Stimulated activated CD4-positive, alpha-beta T cell treated with anti-CD3 and anti-CD28 coated beads, TNF-alpha, amount 100 ng/mL, for 4 hours (primary cell): ENCODE measurements around the gene PDP2.
A peak's percentile ranks its signal among the peaks of the same experiment; 100 is the strongest.
"Not testable (repeated sequence)": the region's sequence is repeated elsewhere in the genome, so short reads cannot be mapped to it uniquely, and the experiment has no call there.

Experiments used
- DNase-seq, 3 experiments: peaks; one replicate each; pipeline ENCODE4 v3.0.0-alpha.2; 2020; ENCODE audit warnings: low read depth in 3 of 3

PDP2 gene

DNA sequence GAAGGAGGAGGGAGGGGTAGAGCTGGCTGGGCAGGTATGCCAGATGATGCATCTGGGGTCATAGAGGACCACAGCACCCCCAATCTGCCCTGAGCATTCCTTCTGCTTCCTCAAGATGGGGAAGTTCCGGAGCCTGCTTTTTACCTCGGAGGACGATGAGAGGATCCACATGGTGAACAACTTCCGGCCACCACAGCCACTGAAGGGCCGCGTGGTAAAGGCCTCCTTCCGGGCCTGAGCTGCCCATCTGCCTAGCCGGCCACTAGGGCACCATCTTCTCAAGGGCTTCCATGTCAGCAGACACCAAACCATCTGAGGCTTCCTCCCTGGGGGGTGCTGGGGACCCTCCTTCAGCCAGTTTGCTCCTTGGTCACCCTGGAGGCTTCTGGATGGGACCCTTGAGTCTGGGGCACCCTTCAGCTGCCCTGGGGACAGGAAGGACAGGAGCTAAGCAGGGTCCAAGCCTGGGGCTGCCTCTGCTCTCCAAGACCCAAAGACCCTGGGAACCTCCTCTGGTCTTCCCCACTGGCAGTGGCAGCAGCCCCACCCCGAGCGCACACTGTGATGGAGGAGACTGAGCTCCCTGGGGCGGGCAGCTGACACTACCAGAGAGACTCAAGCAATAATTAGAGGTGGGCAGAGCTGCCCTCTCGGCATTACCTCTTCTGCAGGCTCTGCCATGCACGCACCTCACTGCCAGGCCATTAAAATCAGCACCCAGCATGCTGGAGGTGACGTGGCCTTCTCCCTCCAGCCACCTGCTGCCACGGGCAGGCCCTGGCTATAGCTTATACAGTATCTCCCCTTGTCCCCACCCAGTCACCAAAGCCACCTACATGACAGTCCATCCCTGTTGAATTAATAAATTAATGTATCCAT is 26.8 kb upstream of the PDP2 start:
- no peak for DNase-seq

DNA sequence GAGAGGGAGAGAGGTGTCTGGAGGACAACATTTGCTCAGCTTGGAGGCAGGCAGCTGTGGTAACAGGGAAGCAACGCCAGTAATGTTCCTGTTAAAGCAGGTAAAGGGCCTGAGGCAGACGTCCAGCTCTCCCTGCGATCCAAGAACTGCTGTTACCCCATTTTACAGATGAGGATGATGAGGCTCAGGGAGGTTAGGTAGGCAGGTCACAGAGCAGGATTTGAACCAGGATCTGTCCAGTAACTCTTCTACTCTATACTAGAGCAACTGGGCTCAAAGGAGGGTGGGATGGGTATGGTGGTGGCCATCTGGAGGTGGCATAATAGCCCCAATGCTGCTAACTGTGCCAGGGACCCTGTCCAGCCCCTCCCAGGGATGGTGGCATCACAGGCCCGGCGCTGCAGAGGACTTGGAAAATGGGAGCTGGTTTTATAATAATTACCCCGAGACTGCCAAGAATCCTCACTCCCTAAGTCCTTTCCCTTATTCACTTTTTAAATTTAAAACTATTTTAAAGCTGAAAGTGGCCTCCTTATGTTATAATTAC is 24.1 kb upstream of the PDP2 start:
- no peak for DNase-seq

DNA sequence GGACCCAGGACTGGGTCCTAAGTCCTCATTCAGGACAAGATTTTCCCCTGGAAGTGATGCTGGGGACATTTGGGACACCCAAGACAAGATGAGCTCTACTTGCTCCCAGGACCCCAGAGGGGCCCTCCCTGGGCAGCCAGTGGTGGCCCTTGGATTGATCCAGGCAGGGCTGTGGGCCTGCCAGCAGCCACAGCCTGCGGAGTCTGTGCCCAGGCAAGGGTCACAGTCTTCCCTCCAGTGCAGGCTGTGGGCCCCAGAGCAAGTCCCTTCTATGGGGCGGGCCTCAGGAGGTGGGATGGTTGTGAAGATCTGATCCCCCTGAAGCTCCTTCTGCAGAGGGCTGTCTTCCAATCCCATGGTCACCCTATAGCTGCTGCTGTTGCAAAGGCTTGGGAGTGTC is 23.5 kb upstream of the PDP2 start:
- no peak for DNase-seq

DNA sequence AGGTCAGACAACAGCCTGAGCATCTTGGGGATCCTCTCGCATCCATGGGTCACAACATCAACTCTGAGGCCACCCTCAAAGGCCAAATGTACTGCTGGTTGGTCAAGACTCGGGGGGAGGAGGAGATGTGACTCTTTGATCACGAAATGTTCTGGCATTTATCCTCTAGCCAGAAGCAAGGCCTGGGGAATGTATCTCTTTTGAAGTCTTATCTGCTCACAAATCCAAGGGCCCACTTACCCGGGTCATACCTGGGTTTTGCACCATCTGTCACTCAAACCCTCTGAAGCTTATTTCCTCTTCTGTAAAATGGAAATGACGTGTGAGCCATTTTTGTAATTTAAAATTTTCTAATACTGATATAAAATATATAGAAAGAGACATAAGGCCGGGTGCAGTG is 22.9 kb upstream of the PDP2 start:
- no peak for DNase-seq

DNA sequence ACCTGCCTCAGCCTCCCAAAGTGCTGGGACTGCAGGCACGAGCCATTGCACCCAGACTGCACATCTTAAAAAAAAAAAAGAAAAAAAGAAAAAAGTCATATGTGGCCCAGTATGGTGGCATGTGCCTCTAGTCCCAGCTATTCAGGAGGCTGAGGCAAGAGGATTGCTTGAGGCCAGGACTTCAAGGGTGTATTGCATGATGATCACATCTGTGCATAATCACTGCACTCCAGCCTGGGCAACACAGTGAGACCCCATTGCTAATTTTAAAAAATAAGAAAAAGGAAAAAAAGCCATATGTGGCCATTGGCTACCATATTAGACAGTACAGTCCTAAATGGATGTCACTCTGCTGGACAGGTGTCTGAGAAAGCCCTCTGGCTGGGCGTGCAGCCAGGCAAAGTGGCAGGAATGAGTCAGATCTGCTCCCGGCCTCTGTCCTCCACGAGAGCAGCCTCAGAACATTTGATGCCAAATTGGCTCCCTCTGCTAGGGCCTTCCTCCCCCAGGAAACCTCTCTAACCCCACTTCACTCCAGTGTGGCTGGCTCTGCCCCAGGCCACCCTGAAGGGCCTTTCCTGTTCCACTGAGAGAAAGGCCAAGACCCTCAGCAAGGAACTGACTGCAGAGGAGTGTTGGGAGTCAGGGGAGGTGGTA is 21.4 kb upstream of the PDP2 start:
- no peak for DNase-seq

DNA sequence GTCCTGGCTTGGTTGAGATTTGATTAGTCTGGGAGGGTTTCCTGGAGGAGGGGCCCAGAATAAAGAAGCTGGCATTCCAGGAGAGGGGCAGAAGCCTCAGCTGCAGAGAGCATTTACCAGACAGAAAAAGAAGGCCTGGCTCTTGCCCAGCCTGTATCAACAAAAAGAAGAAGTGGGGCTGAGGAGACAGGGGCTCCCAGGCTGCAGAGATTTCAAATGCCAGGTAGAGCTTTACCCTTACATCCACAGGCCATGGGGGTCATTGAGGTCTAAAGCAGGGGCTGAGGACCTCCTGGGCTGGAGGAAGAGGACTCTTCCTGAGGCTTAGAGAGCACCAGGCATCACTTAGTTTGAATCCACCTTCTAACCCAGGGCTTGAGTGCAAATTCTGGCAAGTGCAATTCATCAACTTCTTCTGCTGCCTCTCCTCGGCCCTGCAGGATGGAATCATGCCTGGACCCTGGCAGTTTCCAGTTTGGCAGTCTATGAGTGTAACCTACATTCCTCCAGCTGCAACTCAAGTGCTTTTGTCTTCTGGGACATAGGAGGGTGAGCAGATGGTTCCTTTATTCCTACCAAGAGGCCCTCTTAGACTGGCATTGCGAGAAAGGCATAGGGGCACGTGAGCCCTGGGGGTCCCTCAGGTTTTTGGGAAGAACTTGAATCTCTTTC is 20.8 kb upstream of the PDP2 start:
- DNase-seq = no peak

DNA sequence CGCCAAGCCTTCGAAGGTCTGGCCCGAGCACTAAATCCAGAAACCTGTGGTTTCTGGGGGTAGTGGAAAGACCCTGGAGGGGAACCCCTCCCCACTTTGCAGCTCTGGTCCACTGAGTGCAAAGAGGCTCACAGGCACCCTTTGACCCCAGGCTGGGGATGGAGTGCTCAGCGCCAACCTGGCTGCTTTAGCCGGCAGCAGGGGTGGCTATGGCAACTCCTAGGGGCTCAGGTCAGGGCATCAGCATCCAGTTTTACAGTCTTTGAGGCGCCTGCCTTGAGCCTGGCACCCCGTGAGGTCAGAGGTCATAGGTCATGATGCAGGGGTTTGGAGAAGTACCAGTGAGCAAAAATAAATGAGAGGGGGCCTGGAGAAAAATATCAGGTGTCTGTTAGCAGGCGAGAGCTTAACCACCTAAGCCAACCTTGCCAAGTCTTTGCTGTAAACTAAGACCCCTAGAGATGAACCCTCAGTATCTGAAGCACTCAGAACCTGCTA is 18.2 kb upstream of the PDP2 start:
- no peak for DNase-seq

DNA sequence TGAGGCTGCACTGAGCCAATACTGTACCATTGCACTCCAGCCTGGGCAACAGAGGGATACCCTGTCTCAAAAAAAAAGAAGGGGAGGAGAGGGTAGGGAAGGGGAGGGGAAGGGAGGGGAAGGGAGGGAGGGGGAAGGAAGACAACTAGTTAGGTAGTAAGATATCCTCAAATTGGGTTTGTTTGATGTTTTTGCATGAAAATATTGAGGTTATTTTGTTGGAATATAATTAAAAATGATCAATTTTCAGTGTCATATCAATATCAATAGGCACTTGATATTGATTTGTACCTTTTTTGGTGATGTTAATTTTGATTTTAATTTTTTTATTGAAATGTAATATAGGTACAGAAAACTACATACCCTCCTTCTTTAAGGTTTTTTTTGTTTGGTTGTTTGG is 16.6 kb upstream of the PDP2 start:
- no peak for DNase-seq

DNA sequence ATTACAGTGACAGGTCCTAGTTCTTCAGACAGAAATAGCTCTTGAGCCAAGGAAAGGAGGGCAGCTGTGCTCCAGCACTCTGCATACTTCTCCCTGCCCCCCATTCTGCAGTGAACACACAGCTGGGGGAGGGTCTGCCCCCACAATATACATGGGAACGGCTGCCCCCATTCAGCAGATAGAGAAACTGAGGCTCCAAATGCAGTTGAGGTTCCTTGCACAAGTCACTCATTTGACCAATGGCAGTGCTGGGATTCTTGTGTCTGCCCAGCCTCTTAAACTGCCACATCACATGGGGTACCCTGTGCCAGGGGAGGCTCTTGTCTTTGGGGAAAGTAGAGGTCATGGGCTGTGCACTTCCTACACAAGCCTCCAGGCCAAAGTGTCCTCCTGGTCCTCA is 10.9 kb upstream of the PDP2 start:
- DNase-seq = no peak

DNA sequence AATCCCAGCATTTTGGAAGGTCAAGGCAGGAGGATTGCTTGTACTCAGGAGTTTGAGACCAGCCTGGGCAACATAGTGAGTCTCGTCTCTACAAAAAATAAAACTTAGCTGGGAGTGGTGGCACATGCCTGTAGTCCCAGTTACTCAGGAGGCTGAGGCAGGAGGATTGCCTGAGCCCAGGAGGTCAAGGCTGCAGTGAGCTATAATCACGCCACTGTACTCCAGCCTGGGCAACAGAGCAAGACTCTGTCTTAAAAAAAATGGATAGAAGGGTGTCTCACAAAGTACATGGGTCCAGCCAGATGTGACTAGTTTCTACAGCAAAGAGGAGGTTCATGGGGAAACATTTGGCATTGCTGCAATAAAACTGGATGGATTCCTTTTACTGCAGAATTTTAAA is 9.0 kb upstream of the PDP2 start:
- DNase-seq = not testable (repeated sequence)

DNA sequence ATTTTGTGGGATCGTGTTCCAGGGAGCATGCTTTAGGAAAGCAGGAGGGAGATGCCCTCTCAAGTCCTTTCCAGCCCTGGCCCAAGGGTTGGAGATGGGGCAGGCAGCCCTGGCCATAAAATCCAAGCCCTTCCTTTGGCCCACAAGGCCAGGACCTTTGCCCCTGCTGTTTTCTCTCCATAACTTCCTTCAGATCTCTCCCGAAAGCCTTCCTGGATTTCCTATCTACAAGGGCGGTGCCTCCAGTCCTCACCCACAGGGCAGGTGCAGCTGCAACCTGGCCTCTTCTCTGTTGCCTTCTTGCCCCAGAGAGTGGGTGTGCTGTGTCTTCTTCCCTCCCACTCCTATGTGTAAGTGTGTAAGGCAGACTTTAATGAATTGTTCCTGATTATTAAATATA is 8.5 kb upstream of the PDP2 start:
- no peak for DNase-seq

DNA sequence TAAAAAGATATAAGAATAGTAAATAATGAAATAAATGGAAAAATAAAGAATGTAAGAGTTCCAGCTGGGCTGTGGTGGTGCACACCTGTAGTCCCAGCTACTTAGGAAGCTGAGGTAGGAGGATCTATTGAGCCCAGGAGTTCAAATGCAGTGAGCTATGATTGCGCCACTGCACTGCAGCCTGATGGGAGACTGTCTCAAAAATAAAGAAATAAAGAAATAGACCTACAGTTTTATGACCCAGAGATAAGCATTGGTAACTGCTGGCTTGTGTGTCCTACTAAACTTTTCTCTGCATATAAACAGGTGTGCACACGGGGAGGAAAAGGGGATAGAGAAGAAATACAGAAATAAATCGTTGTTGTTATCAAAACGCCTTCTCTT is 7.8 kb upstream of the PDP2 start:
- no peak for DNase-seq

DNA sequence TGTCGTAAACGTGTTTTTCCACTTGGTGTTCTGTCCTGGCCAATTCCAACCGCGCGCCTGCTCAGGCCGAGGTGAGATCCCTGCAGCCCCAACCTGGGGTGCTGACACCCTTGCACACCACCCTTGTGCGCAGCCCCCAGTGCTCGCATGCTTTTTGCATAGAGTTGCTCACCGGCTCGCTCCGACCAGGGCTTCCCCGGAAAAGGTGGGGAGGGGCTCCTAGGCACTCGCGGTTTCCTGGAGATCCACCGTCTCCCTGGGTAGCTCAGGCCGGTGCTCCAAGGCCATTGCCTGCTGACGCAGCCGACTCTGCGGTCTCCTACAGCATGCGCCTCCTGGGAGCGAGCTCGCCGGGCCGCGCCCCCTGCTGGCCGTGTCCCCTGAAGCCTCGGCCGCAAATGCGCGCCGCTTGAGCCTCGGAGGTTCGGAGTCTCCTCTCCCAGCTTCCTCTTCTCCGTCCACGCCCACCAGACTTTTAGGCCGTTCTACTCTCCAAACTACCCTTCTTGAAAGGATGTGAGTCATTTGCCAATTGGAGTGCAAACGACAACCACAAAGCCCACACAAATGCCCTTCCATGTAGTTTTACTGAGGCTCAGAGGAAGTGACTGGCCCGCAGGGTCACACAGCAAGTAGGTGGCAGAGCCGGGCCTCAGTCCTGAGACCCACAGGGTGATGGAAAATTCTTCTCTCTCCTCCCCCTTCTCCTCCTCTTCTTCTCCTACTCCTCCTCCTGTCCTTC is 7.2 kb upstream of the PDP2 start:
- DNase-seq = peak; percentile 74 to 79 (median 79)

DNA sequence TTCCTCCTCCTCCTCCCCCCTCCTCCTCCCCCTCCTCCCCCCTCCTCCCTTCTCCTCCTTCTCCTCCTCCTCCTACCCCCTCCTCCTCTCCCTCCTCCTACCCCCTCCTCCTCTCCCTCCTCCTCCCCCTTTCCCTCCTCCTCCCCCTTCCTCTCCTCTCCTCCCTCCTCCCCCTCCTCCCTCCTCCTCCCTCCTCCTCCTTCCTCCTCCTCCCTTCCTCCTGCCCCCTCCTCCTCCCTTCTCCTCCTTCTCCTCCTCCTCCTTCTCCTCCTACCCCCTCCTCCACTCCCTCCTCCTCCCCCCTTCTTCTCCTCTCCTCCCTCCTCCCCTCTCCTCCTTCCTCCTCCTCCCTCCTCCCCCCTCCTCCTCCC is 6.6 kb upstream of the PDP2 start:
- peak in 1 of 3 experiments; percentile 7 for DNase-seq

DNA sequence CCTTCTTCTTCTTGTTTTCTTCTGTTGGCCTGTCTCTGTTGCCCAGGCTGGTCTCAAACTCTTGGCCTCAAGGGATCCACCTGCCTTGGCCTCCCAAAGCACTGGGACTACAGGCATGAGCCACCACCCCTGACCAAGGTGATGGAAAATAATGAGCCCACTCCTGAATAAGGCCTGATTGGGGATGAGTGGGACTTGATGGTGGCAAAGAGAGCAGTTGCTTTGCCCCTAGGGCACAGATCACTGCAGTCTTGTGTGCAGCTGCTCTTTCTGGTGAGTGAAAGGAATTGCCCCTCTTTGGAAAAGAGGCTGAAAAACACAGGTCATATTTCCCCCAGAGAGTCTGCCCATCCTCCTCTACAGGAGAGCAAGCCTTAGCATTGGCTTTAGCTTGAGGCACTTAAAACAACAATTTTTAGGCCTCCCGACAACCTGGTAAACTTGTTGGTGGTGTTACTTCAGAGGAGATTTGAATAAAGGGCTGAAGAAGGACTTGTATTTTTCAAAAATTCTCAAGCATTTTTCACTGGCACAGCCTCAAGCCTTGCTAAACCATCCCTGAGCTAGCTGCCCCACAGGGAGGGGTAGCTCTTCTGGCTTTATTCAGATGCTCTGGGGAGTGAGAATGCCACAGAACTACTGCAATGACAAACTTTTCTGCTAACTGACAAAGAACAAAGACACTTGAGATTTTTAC is 6.1 kb upstream of the PDP2 start:
- no peak for DNase-seq

DNA sequence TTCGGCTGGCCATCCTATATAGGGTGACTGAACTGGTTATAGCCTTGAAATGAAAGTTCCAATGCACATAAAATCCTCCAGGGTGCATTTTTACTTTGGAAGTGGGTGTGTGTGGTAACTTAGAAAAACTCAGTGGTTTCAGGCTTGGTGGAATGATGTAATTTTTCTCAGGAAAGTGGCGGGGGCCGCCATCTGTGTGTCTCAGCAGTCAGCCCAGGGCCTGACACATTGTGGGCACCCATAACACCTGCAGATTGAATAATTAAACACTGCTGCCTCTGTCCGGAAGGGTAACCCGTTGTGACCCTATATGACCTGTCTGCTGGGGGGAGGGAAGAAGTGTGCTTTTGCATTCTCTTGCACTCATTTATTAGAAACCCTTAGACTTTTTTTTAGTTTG is 2.2 kb upstream of the PDP2 start:
- DNase-seq = peak in 2 of 3 experiments; percentile 13 to 26

DNA sequence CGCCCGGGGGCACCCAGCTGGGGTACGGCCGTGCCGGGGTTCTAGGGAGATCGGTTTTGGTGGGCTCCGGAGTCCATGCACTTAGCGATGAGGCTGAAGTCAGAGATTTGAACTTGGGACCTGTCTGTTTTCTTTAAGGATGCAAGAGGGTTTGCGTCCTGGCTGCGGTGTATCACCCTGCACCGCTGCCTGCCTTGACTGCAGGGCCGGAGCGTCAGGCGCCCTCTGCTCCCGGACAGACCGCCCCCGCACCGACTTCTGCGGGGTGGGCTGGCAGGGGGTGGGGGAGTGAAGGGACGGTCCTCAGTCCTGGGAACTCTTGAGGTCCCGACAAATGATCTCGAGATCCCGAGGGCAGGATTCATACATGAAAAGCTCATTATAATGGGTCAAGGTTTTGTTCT is 701 bp downstream of the PDP2 start:
- no peak for DNase-seq

DNA sequence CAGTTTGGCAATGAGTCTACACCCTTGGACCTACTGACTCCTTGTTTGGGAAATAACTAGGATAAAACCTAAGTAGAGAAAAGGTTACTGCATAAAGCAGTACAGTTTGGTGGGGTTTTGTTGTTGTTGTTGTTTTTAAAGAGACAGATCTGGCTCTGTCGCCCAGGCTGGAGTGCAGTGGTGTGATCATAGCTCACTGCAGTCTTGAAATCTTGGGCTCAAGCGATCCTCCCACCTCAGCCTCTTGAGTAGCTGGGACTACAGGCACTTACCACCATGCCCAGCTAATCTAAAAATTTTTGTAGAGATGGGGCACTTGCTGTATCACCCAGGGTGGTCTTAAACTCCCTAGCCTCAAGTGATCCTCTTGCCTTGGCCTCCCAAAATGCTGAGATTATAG is 1.2 kb downstream of the PDP2 start:
- DNase-seq = no peak

DNA sequence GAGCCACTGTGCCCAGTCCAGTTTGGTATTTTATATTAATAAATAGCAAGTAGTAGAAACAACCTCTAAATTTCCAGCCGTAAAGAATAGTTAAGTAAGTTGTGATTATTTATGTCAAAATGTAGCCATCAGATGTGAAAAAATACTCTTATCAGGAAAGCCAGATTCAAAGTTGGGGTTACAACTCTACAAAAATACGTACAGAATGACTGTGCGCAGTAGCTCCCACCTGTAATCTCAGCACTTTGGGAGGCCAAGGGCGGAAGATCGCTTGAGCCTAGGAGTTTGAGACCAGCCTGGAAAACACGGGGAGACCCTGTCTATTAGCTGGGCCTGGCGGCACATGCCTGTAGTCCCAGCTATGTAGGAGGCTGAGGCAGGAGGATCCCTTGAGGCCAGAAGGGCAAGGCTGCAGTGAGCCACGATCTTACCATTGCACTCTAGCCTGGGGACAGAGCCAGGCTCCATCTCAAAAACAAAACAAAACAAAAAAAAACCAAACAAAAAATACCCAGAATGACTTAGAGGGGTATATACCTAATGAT is 1.7 kb downstream of the PDP2 start:
- DNase-seq = no peak

DNA sequence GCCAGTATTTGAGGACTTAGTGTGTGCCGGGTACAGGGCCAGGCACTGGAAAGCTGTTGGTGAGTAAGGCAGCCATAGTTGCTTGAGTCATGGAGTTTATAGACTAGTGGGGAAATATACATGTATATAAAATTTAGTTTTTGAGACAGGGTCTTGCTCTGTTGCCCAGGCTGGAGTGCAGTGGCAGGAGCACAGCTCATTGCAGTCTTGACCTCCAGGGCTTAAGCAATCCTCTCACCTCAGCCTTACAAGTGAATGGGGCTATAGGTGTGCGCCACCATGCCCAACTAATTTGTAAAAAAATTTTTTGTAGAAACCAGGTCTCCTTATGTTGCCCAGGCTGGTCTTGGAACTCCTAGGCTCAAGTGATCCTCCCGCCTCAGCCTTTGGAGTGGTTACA is 2.4 kb downstream of the PDP2 start:
- DNase-seq = no peak

DNA sequence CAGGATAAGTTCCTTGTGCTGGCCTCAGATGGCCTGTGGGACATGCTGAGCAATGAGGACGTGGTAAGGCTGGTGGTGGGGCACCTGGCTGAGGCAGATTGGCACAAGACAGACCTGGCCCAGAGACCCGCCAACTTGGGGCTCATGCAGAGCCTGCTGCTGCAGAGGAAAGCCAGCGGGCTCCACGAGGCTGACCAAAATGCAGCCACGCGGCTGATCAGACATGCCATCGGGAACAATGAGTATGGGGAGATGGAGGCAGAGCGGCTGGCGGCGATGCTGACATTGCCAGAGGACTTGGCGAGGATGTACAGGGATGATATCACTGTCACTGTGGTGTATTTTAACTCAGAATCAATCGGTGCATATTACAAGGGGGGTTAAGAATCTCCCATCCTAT is 5.2 kb downstream of the PDP2 start:
- no peak for DNase-seq
